ENCODE results near the gene VAV2. TPM values are rescaled to one million over a fixed set of nuclear protein-coding genes. Genes with fewer than 3 reads are reported as not detected.

VAV2 gene
- total RNA-seq, 4 donors from 2014 or later = 9.1 to 13.5 (median 10.1) TPM

DNA sequence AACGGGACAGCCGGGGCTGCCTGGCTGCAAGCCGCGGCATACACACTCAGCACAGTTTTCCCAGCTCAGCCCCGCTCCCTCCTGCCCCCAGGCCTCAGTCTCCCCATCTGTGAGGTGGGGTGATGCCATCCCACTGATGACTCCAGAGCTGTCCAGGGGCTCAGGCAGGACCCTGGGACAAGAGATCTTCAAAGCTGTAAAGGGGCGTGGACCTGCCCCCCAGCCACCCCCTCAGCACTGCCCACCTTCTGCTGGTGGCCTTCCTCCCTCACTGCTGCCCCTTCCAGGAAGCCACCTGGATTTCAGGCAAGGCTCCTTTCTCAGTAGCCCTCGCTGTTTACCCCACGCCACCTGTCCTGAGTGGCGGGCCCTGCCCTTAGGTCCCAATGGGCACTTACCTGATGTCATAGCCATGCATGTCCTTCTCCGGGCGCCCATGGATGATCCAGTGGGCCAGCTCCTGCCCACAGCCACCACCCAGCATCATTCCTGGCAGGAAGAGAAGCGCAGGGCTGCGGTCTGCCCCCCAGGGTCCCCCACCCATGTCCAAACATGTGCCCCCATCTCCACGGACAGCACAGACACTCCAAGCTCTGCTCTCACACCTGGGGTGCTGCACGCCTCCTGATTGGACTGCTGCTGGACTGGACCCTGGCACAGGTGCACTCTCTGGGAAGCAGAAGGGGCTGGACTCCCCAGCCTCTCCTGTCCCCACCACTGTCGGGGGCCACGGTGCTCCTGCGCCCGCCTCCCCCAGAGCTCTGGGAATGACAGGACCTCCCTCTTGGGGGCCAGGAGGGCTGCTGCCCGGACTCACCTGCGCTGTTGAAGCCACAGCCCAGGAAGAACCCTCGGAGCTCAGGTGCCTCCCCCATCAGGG, 279.7 kb downstream of the VAV2 start:
- intact Hi-C loops (cut with DNase I) = no loop called here
- Histone ChIP-seq H3K9me3 (no peaks in the 10 kb centered on the region), H3K4me3 (no peak overlapping the region), H3K36me3 (no peaks in the 10 kb centered on the region), H3K4me1 (peaks cover 8 to 20% (median 13%) of the 10 kb centered on the region in 4 donors), H3K27me3 (peaks cover 0 to 28% (median 0%) of the 10 kb centered on the region in 4 donors), H3K27ac (replicated peaks in 1 of 4) (no peak overlapping the region)
- no peak for DNase-seq (ENCODE audit: extremely low spot score)
- 92% methylated on average over 18 of the region's 22 CpGs for WGBS
- TF ChIP-seq POLR2AphosphoS5 (IDR thresholded peaks at IDR 0.05) = no peak
- no peak for TF ChIP-seq POLR2A (IDR thresholded peaks at IDR 0.05; ENCODE audit: low read depth)
- TF ChIP-seq, protein P1, sequence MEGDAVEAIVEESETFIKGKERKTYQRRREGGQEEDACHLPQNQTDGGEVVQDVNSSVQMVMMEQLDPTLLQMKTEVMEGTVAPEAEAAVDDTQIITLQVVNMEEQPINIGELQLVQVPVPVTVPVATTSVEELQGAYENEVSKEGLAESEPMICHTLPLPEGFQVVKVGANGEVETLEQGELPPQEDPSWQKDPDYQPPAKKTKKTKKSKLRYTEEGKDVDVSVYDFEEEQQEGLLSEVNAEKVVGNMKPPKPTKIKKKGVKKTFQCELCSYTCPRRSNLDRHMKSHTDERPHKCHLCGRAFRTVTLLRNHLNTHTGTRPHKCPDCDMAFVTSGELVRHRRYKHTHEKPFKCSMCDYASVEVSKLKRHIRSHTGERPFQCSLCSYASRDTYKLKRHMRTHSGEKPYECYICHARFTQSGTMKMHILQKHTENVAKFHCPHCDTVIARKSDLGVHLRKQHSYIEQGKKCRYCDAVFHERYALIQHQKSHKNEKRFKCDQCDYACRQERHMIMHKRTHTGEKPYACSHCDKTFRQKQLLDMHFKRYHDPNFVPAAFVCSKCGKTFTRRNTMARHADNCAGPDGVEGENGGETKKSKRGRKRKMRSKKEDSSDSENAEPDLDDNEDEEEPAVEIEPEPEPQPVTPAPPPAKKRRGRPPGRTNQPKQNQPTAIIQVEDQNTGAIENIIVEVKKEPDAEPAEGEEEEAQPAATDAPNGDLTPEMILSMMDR (IDR thresholded peaks at IDR 0.05) = no peak
- no peak for TF ChIP-seq EP300 (IDR thresholded peaks at IDR 0.05)

Other genes with a start within 250 kb of the VAV2 start
- 10 to 100 TPM; 13.4 to 33.4 (median 21.7) TPM for gene BRD3OS, start 33.2 kb upstream of the VAV2 start, total RNA-seq
- gene BRD3, start 75.7 kb upstream of the VAV2 start, total RNA-seq = 10 to 100 TPM; 30.0 to 38.2 (median 33.3) TPM
- 10 to 100 TPM; 20.7 to 34.2 (median 24.6) TPM for gene WDR5, start 143.8 kb upstream of the VAV2 start, total RNA-seq
- under 1 TPM in 1 of 4 donors, not detected in 3; under 0.01 TPM for gene RNU6ATAC, start 172.2 kb upstream of the VAV2 start, total RNA-seq

Measured in esophagus muscularis mucosa (tissue), 4 donors.